ENCODE data around the gene MAT2A. TPM values are rescaled to one million over a fixed set of nuclear protein-coding genes. Genes with fewer than 3 reads are reported as not detected.

Gene MAT2A
- total and polyA plus RNA-seq, 2 of the 8 experiments (the other 6 are each of a cell fraction or from before 2014, with no cell fraction given), result 255 to 307 TPM

- TF ChIP-seq CHD7 (IDR thresholded peaks at IDR 0.05; ENCODE audit: insufficient replicate concordance, low read length) (no peak), YY1 (IDR thresholded peaks at IDR 0.05; ENCODE audit: low read depth, low read length) (no peak), RBBP5 (IDR thresholded peaks at IDR 0.05; ENCODE audit: borderline replicate concordance, low read depth, low read length) (no peak), SP1 (IDR thresholded peaks at IDR 0.05; ENCODE audit: low read depth, low read length) (no peak), SIN3A (conservative IDR thresholded peaks at IDR 0.05 in 1 of 2, IDR thresholded peaks at IDR 0.05 in 1 of 2; ENCODE audit: low read depth in 1 of 2, low read length in 2 of 2) (no peak)
Observed at GRCh38 chr2:85534881-85535280, 4.1 kb upstream of the MAT2A start (continued).

All from H1 (cell line).